Neuron (in vitro differentiated cells): ENCODE data around the gene SLC12A1.
A peak's percentile ranks its signal among the peaks of the same experiment; 100 is the strongest.

Experiments
- H2AFZ ChIP-seq: one replicate; pipeline ENCODE4 v1.6.1; 2013; ENCODE audit warnings: low read depth, mild to moderate bottlenecking, inconsistent platforms, low read length, moderate library complexity
- H3K27me3 ChIP-seq: one replicate; pipeline ENCODE4 v1.6.1; 2013; ENCODE audit warnings: low read length; ENCODE audit not compliant: insufficient read depth
- H3K36me3 ChIP-seq: one replicate; pipeline ENCODE4 v1.6.1; 2013; ENCODE audit warnings: low read length; ENCODE audit not compliant: insufficient read depth
- H3K4me1 ChIP-seq: one replicate; pipeline ENCODE4 v1.6.1; 2013; ENCODE audit warnings: low read length; ENCODE audit not compliant: insufficient read depth
- H3K4me3 ChIP-seq: 2 replicates; pipeline ENCODE4 v1.5.1; 2013; ENCODE audit warnings: mild to moderate bottlenecking, low read length, moderate library complexity
- H3K9me3 ChIP-seq: one replicate; pipeline ENCODE4 v1.6.1; 2013; ENCODE audit warnings: low read length

The SLC12A1 gene

GRCh38 chr15:48297668-48298067 is 91.6 kb downstream of the SLC12A1 start:
- Histone ChIP-seq H3K9me3 (no peaks in the 10 kb centered on the region), H2AFZ (no peak overlapping the region), H3K36me3 (no peaks in the 10 kb centered on the region), H3K4me1 (peaks cover 21% of the 10 kb centered on the region), H3K4me3 (no peak overlapping the region), H3K27me3 (no peaks in the 10 kb centered on the region)

GRCh38 chr15:48298914-48299313 is 92.8 kb downstream of the SLC12A1 start:
- no peaks in the 10 kb centered on the region for H3K27me3 ChIP-seq
- H3K36me3 ChIP-seq, result no peaks in the 10 kb centered on the region
- no peak overlapping the region for H3K4me3 ChIP-seq
- peaks cover 21% of the 10 kb centered on the region for H3K4me1 ChIP-seq
- H2AFZ ChIP-seq, result peak overlapping the region; percentile 65
- no peaks in the 10 kb centered on the region for H3K9me3 ChIP-seq

DNA sequence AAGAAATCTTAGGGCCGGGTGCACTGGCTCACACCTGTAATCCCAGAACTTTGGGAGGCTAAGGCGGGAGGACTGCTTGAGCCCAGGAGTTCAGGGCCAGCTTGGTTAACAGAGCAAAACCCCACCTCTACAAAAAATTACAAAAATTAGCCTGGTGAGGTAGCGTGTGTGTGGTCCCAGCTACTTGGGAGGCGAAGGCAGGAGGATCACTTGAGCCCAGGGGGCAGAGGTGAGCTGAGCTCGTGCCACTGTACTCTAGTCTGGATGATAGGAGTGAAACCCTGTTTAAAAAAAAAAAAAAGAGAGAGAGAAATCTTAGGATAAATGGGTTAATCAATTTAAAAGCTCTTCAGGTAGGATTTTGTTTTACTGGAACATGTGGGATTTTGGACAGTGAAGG is 93.9 kb downstream of the SLC12A1 start:
- H2AFZ ChIP-seq, result no peak overlapping the region
- H3K36me3 ChIP-seq, result no peaks in the 10 kb centered on the region
- H3K9me3 ChIP-seq, result no peaks in the 10 kb centered on the region
- H3K4me3 ChIP-seq, result no peak overlapping the region
- no peaks in the 10 kb centered on the region for H3K27me3 ChIP-seq
- peaks cover 21% of the 10 kb centered on the region for H3K4me1 ChIP-seq

GRCh38 chr15:48304398-48304797 is 98.3 kb downstream of the SLC12A1 start:
- no peaks in the 10 kb centered on the region for H3K36me3 ChIP-seq
- no peaks in the 10 kb centered on the region for H3K9me3 ChIP-seq
- no peaks in the 10 kb centered on the region for H3K27me3 ChIP-seq
- peaks cover 11% of the 10 kb centered on the region for H3K4me1 ChIP-seq
- no peak overlapping the region for H2AFZ ChIP-seq
- no peak overlapping the region for H3K4me3 ChIP-seq

DNA sequence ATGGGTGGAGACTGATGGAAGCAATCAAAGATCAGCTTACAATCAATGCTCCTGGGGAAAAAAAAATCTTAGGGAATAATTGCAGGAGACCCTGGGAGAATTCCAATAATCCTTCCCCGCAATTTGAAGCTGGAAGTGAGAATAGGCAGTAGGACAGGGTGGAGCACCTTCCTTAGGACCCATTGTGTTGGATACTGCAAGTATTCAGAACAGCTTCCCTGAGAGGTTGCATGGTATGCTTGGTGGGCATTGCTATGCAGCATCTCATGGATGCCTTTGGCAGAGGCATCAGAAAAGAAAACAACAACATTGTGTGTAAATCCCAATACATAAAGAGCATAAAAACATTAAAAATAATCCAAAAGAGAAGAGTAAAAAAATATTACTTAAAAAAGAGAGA is 100.5 kb downstream of the SLC12A1 start:
- no peaks in the 10 kb centered on the region for H3K4me1 ChIP-seq
- no peaks in the 10 kb centered on the region for H3K27me3 ChIP-seq
- H2AFZ ChIP-seq, result no peak overlapping the region
- H3K36me3 ChIP-seq, result no peaks in the 10 kb centered on the region
- no peak overlapping the region for H3K4me3 ChIP-seq
- H3K9me3 ChIP-seq, result no peaks in the 10 kb centered on the region

DNA sequence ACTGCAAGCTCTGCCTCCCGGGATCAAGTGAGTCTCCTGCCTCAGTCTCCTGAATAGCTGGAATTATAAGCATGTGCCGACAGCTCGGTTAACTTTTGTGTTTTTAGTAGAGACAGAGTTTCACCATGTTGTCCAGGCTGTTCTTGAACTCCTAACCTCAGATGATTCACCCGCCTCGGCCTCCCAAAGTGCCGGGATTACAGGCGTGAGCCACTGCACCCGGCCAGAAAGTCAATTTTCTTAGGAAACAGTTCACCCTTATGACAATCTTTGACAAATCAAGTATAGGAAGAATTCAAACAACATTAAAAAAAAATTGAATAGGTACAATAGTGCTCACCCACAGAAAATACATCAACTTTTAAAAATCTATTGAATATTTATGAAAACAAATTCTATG is 101.5 kb downstream of the SLC12A1 start:
- Histone ChIP-seq H2AFZ (no peak overlapping the region), H3K36me3 (no peaks in the 10 kb centered on the region), H3K27me3 (no peaks in the 10 kb centered on the region), H3K9me3 (no peaks in the 10 kb centered on the region), H3K4me3 (no peak overlapping the region), H3K4me1 (no peaks in the 10 kb centered on the region)

GRCh38 chr15:48309740-48310139 is 103.6 kb downstream of the SLC12A1 start:
- Histone ChIP-seq H3K4me3 (no peak overlapping the region), H3K9me3 (no peaks in the 10 kb centered on the region), H2AFZ (no peak overlapping the region), H3K27me3 (no peaks in the 10 kb centered on the region), H3K36me3 (no peaks in the 10 kb centered on the region), H3K4me1 (no peaks in the 10 kb centered on the region)

- no peaks in the 10 kb centered on the region for H3K9me3 ChIP-seq
- no peak overlapping the region for H2AFZ ChIP-seq
- H3K36me3 ChIP-seq, result no peaks in the 10 kb centered on the region
- no peaks in the 10 kb centered on the region for H3K27me3 ChIP-seq
- H3K4me3 ChIP-seq, result no peak overlapping the region
- H3K4me1 ChIP-seq, result peaks cover 6% of the 10 kb centered on the region
Measured at GRCh38 chr15:48313216-48313615, 107.1 kb downstream of the SLC12A1 start.

DNA sequence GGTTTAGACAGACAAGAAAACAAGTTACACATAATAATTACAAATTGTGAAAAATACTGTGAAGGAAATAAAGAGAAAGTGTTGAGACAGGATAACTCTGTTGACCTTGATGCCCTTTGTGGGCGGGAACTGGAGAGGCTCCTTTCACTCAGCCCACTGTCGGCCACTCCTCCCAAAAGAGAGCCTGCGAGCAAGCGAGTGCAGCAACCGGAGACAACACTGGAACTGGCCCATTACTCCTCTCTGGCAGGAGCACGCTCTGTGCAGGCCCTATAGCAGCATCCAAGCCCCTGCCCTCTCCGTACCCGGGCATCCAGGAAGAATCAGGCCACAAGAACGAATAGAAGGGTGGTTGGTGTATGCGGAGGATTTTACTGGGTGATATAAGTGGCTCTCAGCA is 108.9 kb downstream of the SLC12A1 start:
- Histone ChIP-seq H2AFZ (no peak overlapping the region), H3K4me3 (no peak overlapping the region), H3K4me1 (peaks cover 17% of the 10 kb centered on the region), H3K27me3 (no peaks in the 10 kb centered on the region), H3K9me3 (no peaks in the 10 kb centered on the region), H3K36me3 (no peaks in the 10 kb centered on the region)

- H3K4me1 ChIP-seq, result peaks cover 17% of the 10 kb centered on the region
- no peaks in the 10 kb centered on the region for H3K36me3 ChIP-seq
- no peak overlapping the region for H2AFZ ChIP-seq
- no peaks in the 10 kb centered on the region for H3K27me3 ChIP-seq
- no peaks in the 10 kb centered on the region for H3K9me3 ChIP-seq
- no peak overlapping the region for H3K4me3 ChIP-seq
Measured at GRCh38 chr15:48317221-48317620, 111.1 kb downstream of the SLC12A1 start.

GRCh38 chr15:48318131-48318530 is 112.0 kb downstream of the SLC12A1 start:
- Histone ChIP-seq H3K27me3 (no peaks in the 10 kb centered on the region), H3K9me3 (no peaks in the 10 kb centered on the region), H3K4me1 (peaks cover 17% of the 10 kb centered on the region), H3K4me3 (no peak overlapping the region), H2AFZ (no peak overlapping the region), H3K36me3 (no peaks in the 10 kb centered on the region)

DNA sequence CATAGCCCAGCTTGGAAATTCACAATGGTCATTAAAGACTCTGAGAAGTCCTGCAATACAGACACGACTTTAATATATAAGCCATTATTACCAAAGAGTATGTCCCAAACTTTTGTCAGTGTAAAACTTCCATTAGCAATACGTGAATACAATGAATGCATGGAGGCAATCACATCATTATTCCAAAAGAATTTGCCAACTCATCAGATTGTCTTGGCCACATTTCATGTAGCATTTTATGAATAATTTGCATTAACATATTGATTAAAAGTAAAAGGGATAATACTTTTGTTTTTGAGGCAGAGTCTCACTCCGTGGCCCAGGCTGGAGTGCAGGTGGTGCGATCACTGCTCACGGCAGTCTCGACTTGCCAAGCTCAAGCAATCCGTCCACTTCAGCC is 117.2 kb downstream of the SLC12A1 start:
- H3K36me3 ChIP-seq, result no peaks in the 10 kb centered on the region
- no peaks in the 10 kb centered on the region for H3K27me3 ChIP-seq
- H3K9me3 ChIP-seq, result no peaks in the 10 kb centered on the region
- H3K4me3 ChIP-seq, result no peak overlapping the region
- no peak overlapping the region for H2AFZ ChIP-seq
- H3K4me1 ChIP-seq, result peaks cover 9% of the 10 kb centered on the region

- Histone ChIP-seq H3K4me3 (no peak overlapping the region), H3K27me3 (no peaks in the 10 kb centered on the region), H3K4me1 (peaks cover 4% of the 10 kb centered on the region), H2AFZ (no peak overlapping the region), H3K36me3 (no peaks in the 10 kb centered on the region), H3K9me3 (no peaks in the 10 kb centered on the region)
Measured at GRCh38 chr15:48324949-48325348, 118.8 kb downstream of the SLC12A1 start.

GRCh38 chr15:48325400-48325799 is 119.3 kb downstream of the SLC12A1 start:
- Histone ChIP-seq H2AFZ (no peak overlapping the region), H3K9me3 (no peaks in the 10 kb centered on the region), H3K27me3 (no peaks in the 10 kb centered on the region), H3K4me3 (no peak overlapping the region), H3K4me1 (peaks cover 8% of the 10 kb centered on the region), H3K36me3 (no peaks in the 10 kb centered on the region)
